Measurements from ENCODE around the gene SMIM45.

SMIM45 gene

GRCh38 chr22:41978732-41979131 is 26.8 kb downstream of the SMIM45 start:
- H3K14ac ChIP-seq (ENCODE audit: insufficient read length): no peak overlapping the region
- no peak overlapping the region for H3K27ac ChIP-seq (ENCODE audit: low read depth, low read length)
- H3K23me2 ChIP-seq (ENCODE audit: low read depth, low read length): peaks cover 13% of the 10 kb centered on the region
- H2AFZ ChIP-seq (ENCODE audit: low read length): no peak overlapping the region
- POLR2A ChIA-PET (ENCODE audit: partially characterized antibody): interaction anchor here (1.2 kb wide), 1 partner anchor 105 kb away, joined by 3 read pairs; no protein-coding TSS in a partner anchor
- H2BK20ac ChIP-seq (ENCODE audit: low read length): peak overlapping the region; percentile 61; the same call in 1 of the 2 replicates
- H2BK12ac ChIP-seq (ENCODE audit: low read depth, low read length): 0 out of 2 replicates have a peak overlapping the region, but pooled peaks have one; percentile 9
- peaks cover 10 to 26% (median 25%) of the 10 kb centered on the region in 4 experiments for H3K27me3 ChIP-seq (replicated peaks in 1 of 4; ENCODE audit: control insufficient read depth in 3 of 4, extremely low read depth in 1 of 4, insufficient read depth in 3 of 4, low read length in 3 of 4)
- H3K23ac ChIP-seq (ENCODE audit: insufficient read length): no peak overlapping the region
- H3K79me1 ChIP-seq (ENCODE audit: low read depth, low read length): peaks cover 2% of the 10 kb centered on the region; the same call in 1 of the 2 replicates
- H2BK5ac ChIP-seq (ENCODE audit: low read depth, low read length): no peak overlapping the region
- H4K20me1 ChIP-seq (replicated peaks in 1 of 2; ENCODE audit: control insufficient read depth in 1 of 2, insufficient read depth in 2 of 2, low read length in 2 of 2): peaks cover 2 to 9% of the 10 kb centered on the region in 2 experiments
- WGBS, 2 experiments (ENCODE audit: extremely low coverage in 1 of 2, insufficient coverage in 1 of 2, insufficient read length in 1 of 2, insufficient replicate concordance in 2 of 2, low coverage in 1 of 2, low lambda C conversion rate in 2 of 2, missing lambda C conversion rate in 1 of 2): 93% methylated on average over 1 of the region's 1 CpG; no CpG with 5 or more reads in 1 of the 2 experiments
- peak overlapping the region in 1 of 2 experiments; percentile 89; a peak in 2 of 4 replicates for H3K4me2 ChIP-seq (ENCODE audit: insufficient read depth in 1 of 2, low read depth in 2 of 2, low read length in 2 of 2)
- TF ChIP-seq RBBP5 (IDR thresholded peaks at IDR 0.05; ENCODE audit: borderline replicate concordance, low read depth, low read length) (no peak), EGR1 (IDR thresholded peaks at IDR 0.05; ENCODE audit: borderline replicate concordance, low read depth, low read length) (no peak), GABPA (IDR thresholded peaks at IDR 0.05; ENCODE audit: borderline replicate concordance, insufficient read depth, low read length) (no peak), RAD21 (IDR thresholded peaks at IDR 0.05 in 1 of 2, conservative IDR thresholded peaks at IDR 0.05 in 1 of 2; ENCODE audit: low read depth in 2 of 2, low read length in 2 of 2) (no peak), EZH2 (IDR thresholded peaks at IDR 0.05; ENCODE audit: low read depth, low read length, severe bottlenecking) (no peak), POLR2AphosphoS5 (IDR thresholded peaks at IDR 0.05; ENCODE audit: low read depth, low read length) (no peak), NANOG (IDR thresholded peaks at IDR 0.05; ENCODE audit: insufficient read depth, low read depth, low read length, poor library complexity, severe bottlenecking) (no peak), SAP30 (IDR thresholded peaks at IDR 0.05; ENCODE audit: insufficient read depth, insufficient replicate concordance, low read length) (no peak), CBX8 (IDR thresholded peaks at IDR 0.05; ENCODE audit: borderline replicate concordance, low read depth, low read length) (no peak), SUZ12 (IDR thresholded peaks at IDR 0.05; ENCODE audit: low read length) (no peak)
- H2BK15ac ChIP-seq (ENCODE audit: low read length): no peak overlapping the region
- CTCF ChIA-PET (ENCODE audit: partially characterized antibody): interaction anchor here (0.9 to 2.1 kb wide), 5 partner anchors 12 to 140 kb away, joined by 3 to 13 read pairs (median 3); no protein-coding TSS in a partner anchor
- H2BK120ac ChIP-seq (replicated peaks; ENCODE audit: low read depth, low read length): no peak overlapping the region
- peaks cover 0 to 5% of the 10 kb centered on the region in 2 experiments; a peak in 1 of 4 replicates for H3K79me2 ChIP-seq (ENCODE audit: control insufficient read depth in 1 of 2, insufficient read depth in 2 of 2, low read length in 2 of 2)
- DNase-seq (ENCODE audit: low read depth in 1 of 2, low spot score in 2 of 2) (no peak), FAIRE-seq (no peak)
- H3K9me3 ChIP-seq (ENCODE audit: insufficient read depth in 2 of 2, low read depth in 1 of 2, low read length in 1 of 2): no peaks in the 10 kb centered on the region
- peaks cover 0 to 14% (median 10%) of the 10 kb centered on the region in 4 experiments; a peak in 6 of 7 replicates for H3K4me1 ChIP-seq (replicated peaks in 1 of 4; ENCODE audit: control insufficient read depth in 3 of 4, insufficient read depth in 4 of 4, low read length in 3 of 4)
- H2AK5ac ChIP-seq (ENCODE audit: low read depth, low read length): no peak overlapping the region
- no peaks in the 10 kb centered on the region for H3K36me3 ChIP-seq (ENCODE audit: control insufficient read depth in 2 of 4, insufficient read depth in 4 of 4, low read length in 3 of 4)
- peak overlapping the region; percentile 48; the same call in 1 of the 2 replicates for H3K18ac ChIP-seq (ENCODE audit: extremely low read depth, low read length)
- H4K8ac ChIP-seq (ENCODE audit: extremely low read depth, insufficient read depth, low read length): no peak overlapping the region
- peak overlapping the region; percentile 23 for H4K91ac ChIP-seq (replicated peaks; ENCODE audit: insufficient read length, low read length)
- no peak overlapping the region for H3K4ac ChIP-seq (replicated peaks; ENCODE audit: insufficient read length, low read depth, low read length)
- no peak overlapping the region for H3K9ac ChIP-seq (replicated peaks in 1 of 4; ENCODE audit: extremely low read depth in 1 of 4, low read depth in 3 of 4, low read length in 3 of 4)
- no peak overlapping the region for H3K56ac ChIP-seq (replicated peaks; ENCODE audit: insufficient read length, low read depth, low read length)
- H3K4me3 ChIP-seq (ENCODE audit: extremely low read depth in 1 of 4, insufficient read depth in 2 of 4, low read depth in 3 of 4, low read length in 4 of 4): no peak overlapping the region
- no peak overlapping the region for H4K5ac ChIP-seq (ENCODE audit: insufficient read length, low read depth, low read length)

Measured in H1 (cell line).